ENCODE results near the gene ARMS2. TPM values are rescaled to one million over a fixed set of nuclear protein-coding genes. Genes with fewer than 3 reads are reported as not detected.

ARMS2 gene
- total and polyA plus RNA-seq, 2 donors (not counting 1 experiment from before 2014, with no cell fraction given) = not detected

GRCh38 chr10:122454071-122454470, 382 bp upstream of the ARMS2 start:
- H3K9me3 ChIP-seq (ENCODE audit: control insufficient read depth, insufficient read depth, low read depth, low read length) = no peaks in the 10 kb centered on the region
- H3K36me3 ChIP-seq (ENCODE audit: control insufficient read depth, insufficient read depth, low read length) = no peaks in the 10 kb centered on the region
- TF ChIP-seq EZH2 (IDR thresholded peaks at IDR 0.05; ENCODE audit: low read length, missing control alignments) (no peak), CTCF (conservative IDR thresholded peaks at IDR 0.05 in 1 of 2, IDR thresholded peaks at IDR 0.05 in 1 of 2; ENCODE audit: low read depth in 1 of 2, low read length in 2 of 2) (no peak)
- no peak overlapping the region for H3K9ac ChIP-seq (ENCODE audit: insufficient read depth, low read length)
- H3K27me3 ChIP-seq (ENCODE audit: control insufficient read depth, insufficient read depth, low read length) = peaks cover 3% of the 10 kb centered on the region
- no peaks in the 10 kb centered on the region for H4K20me1 ChIP-seq (ENCODE audit: control insufficient read depth, extremely low read depth, insufficient read depth, low read length)
- no peaks in the 10 kb centered on the region for H3K79me2 ChIP-seq (ENCODE audit: control insufficient read depth, insufficient read depth, low read length)
- no peak for DNase-seq (ENCODE audit: low read depth in 2 of 2)
- H3K4me3 ChIP-seq (replicated peaks in 1 of 4; ENCODE audit: control extremely low read depth in 1 of 4, insufficient read depth in 1 of 4, low read depth in 3 of 4, low read length in 4 of 4) = no peak overlapping the region
- H3K4me1 ChIP-seq (ENCODE audit: control insufficient read depth, extremely low read depth, insufficient read depth, low read length) = no peaks in the 10 kb centered on the region
- no peak overlapping the region for H3K4me2 ChIP-seq (ENCODE audit: extremely low read depth, insufficient read depth, low read length)
- no peak overlapping the region for H2AFZ ChIP-seq (ENCODE audit: low read length)
- no peak overlapping the region for H3K27ac ChIP-seq (ENCODE audit: insufficient read depth, low read length)

- H3K4me3 ChIP-seq (replicated peaks in 1 of 4; ENCODE audit: control extremely low read depth in 1 of 4, insufficient read depth in 1 of 4, low read depth in 3 of 4, low read length in 4 of 4) = no peak overlapping the region
- H3K36me3 ChIP-seq (ENCODE audit: control insufficient read depth, insufficient read depth, low read length) = no peaks in the 10 kb centered on the region
- no peak overlapping the region for H2AFZ ChIP-seq (ENCODE audit: low read length)
- H3K4me1 ChIP-seq (ENCODE audit: control insufficient read depth, extremely low read depth, insufficient read depth, low read length) = peaks cover 3% of the 10 kb centered on the region
- H3K4me2 ChIP-seq (ENCODE audit: extremely low read depth, insufficient read depth, low read length) = no peak overlapping the region
- H4K20me1 ChIP-seq (ENCODE audit: control insufficient read depth, extremely low read depth, insufficient read depth, low read length) = no peaks in the 10 kb centered on the region
- no peak for TF ChIP-seq EZH2 (IDR thresholded peaks at IDR 0.05; ENCODE audit: low read length, missing control alignments)
- TF ChIP-seq CTCF (conservative IDR thresholded peaks at IDR 0.05 in 1 of 2, IDR thresholded peaks at IDR 0.05 in 1 of 2; ENCODE audit: low read depth in 1 of 2, low read length in 2 of 2) = no peak
- peaks cover 3% of the 10 kb centered on the region for H3K27me3 ChIP-seq (ENCODE audit: control insufficient read depth, insufficient read depth, low read length)
- H3K9ac ChIP-seq (ENCODE audit: insufficient read depth, low read length) = no peak overlapping the region
- no peak overlapping the region for H3K27ac ChIP-seq (ENCODE audit: insufficient read depth, low read length)
- H3K79me2 ChIP-seq (ENCODE audit: control insufficient read depth, insufficient read depth, low read length) = no peaks in the 10 kb centered on the region
- H3K9me3 ChIP-seq (ENCODE audit: control insufficient read depth, insufficient read depth, low read depth, low read length) = no peaks in the 10 kb centered on the region
- no peak for DNase-seq (ENCODE audit: low read depth in 2 of 2)
Observed at GRCh38 chr10:122455376-122456079, 1.1 kb downstream of the ARMS2 start.

GRCh38 chr10:122457934-122458333, 3.5 kb downstream of the ARMS2 start:
- TF ChIP-seq CTCF (conservative IDR thresholded peaks at IDR 0.05 in 1 of 2, IDR thresholded peaks at IDR 0.05 in 1 of 2; ENCODE audit: low read depth in 1 of 2, low read length in 2 of 2) = no peak
- TF ChIP-seq EZH2 (IDR thresholded peaks at IDR 0.05; ENCODE audit: low read length, missing control alignments) = no peak
- H3K4me2 ChIP-seq (ENCODE audit: extremely low read depth, insufficient read depth, low read length) = no peak overlapping the region
- H3K9ac ChIP-seq (ENCODE audit: insufficient read depth, low read length) = no peak overlapping the region
- H3K36me3 ChIP-seq (ENCODE audit: control insufficient read depth, insufficient read depth, low read length) = no peaks in the 10 kb centered on the region
- H3K9me3 ChIP-seq (ENCODE audit: control insufficient read depth, insufficient read depth, low read depth, low read length) = no peaks in the 10 kb centered on the region
- H4K20me1 ChIP-seq (ENCODE audit: control insufficient read depth, extremely low read depth, insufficient read depth, low read length) = no peaks in the 10 kb centered on the region
- no peak overlapping the region for H3K27ac ChIP-seq (ENCODE audit: insufficient read depth, low read length)
- no peak for DNase-seq (ENCODE audit: low read depth in 2 of 2)
- peaks cover 3% of the 10 kb centered on the region for H3K4me1 ChIP-seq (ENCODE audit: control insufficient read depth, extremely low read depth, insufficient read depth, low read length)
- peaks cover under 1% of the 10 kb centered on the region for H3K79me2 ChIP-seq (ENCODE audit: control insufficient read depth, insufficient read depth, low read length)
- peaks cover 3% of the 10 kb centered on the region for H3K27me3 ChIP-seq (ENCODE audit: control insufficient read depth, insufficient read depth, low read length)
- no peak overlapping the region for H3K4me3 ChIP-seq (replicated peaks in 1 of 4; ENCODE audit: control extremely low read depth in 1 of 4, insufficient read depth in 1 of 4, low read depth in 3 of 4, low read length in 4 of 4)
- no peak overlapping the region for H2AFZ ChIP-seq (ENCODE audit: low read length)
